IMR-90 (cell line): ENCODE measurements around the gene RB1. TPM values are rescaled to one million over a fixed set of nuclear protein-coding genes. Genes with fewer than 3 reads are reported as not detected.

Experiments used
- ATAC-seq: fragments of 200-7000 bp; cut with Tn5 transposase; 2 replicates; pipeline ENCODE4 v1.9.1; 2020; ENCODE audit warnings: low read depth, mild to moderate bottlenecking, moderate library complexity
- BruUV-seq: library from RNA; stranded (reverse); fragments of 400-500 nt; replicated peaks from 2 replicates; lab custom pipeline; 2021; lab: Mats Ljungman, UMichigan
- CTCF ChIA-PET: fragments of 300-600 bp; formaldehyde crosslinking; extraction: SDS; loops from one replicate; lab custom pipeline; 2021; ENCODE audit warnings: antibody characterized with exemption; lab: Yijun Ruan, JAX
- POLR2A ChIA-PET: fragments of 300-600 bp; sonication (Branson Sonifier 250); formaldehyde crosslinking; loops from one replicate; lab custom pipeline; 2022; ENCODE audit warnings: antibody characterized with exemption; ENCODE audit not compliant: unreplicated experiment; lab: Charles Lee
- DNase-seq: peaks from one replicate; pipeline ENCODE4 v3.0.0; 2013
- H2AFZ ChIP-seq: replicated peaks from 2 replicates; pipeline ENCODE3; 2013; ENCODE audit warnings: low read length, mild to moderate bottlenecking; ENCODE audit not compliant: poor library complexity
- H2AK5ac ChIP-seq: 2 replicates; pipeline ENCODE4 v1.6.1; 2013; ENCODE audit warnings: low read depth, low read length, inconsistent platforms
- H2AK9ac ChIP-seq: replicated peaks from 2 replicates; pipeline ENCODE3; 2013; ENCODE audit warnings: mild to moderate bottlenecking, low read depth, low read length, moderate library complexity; ENCODE audit not compliant: poor library complexity
- H2BK120ac ChIP-seq: 2 replicates; pipeline ENCODE4 v1.6.1; 2013; ENCODE audit warnings: low read depth, low read length, inconsistent platforms
- H2BK15ac ChIP-seq: 3 replicates; pipeline ENCODE4 v1.6.1; 2013; ENCODE audit warnings: low read depth, low read length, inconsistent platforms
- H2BK20ac ChIP-seq: 2 replicates; pipeline ENCODE4 v1.6.1; 2013; ENCODE audit warnings: low read depth, mild to moderate bottlenecking, inconsistent platforms, low read length, moderate library complexity
- H2BK5ac ChIP-seq: 2 replicates; pipeline ENCODE4 v1.6.1; 2013; ENCODE audit warnings: mild to moderate bottlenecking, low read depth, low read length, inconsistent platforms; ENCODE audit not compliant: poor library complexity, severe bottlenecking
- H3K14ac ChIP-seq: replicated peaks from 2 replicates; pipeline ENCODE4 v1.6.1; 2013; ENCODE audit warnings: low read depth, low read length, inconsistent platforms
- H3K18ac ChIP-seq: 2 replicates; pipeline ENCODE4 v1.6.1; 2013; ENCODE audit warnings: low read depth, low read length, control low read depth
- H3K23ac ChIP-seq: 2 replicates; pipeline ENCODE4 v1.6.1; 2013; ENCODE audit warnings: low read depth, low read length, inconsistent platforms
- H3K27ac ChIP-seq: 2 replicates; pipeline ENCODE4 v1.5.1; 2013; ENCODE audit warnings: mild to moderate bottlenecking, control low read depth, low read length; ENCODE audit not compliant: insufficient read depth
- H3K27me3 ChIP-seq: 2 replicates; pipeline ENCODE4 v1.6.1; 2013; ENCODE audit warnings: low read length; ENCODE audit not compliant: control insufficient read depth, insufficient read depth
- H3K36me3 ChIP-seq: 2 replicates; pipeline ENCODE4 v1.6.1; 2013; ENCODE audit warnings: low read length, mixed read lengths; ENCODE audit not compliant: control insufficient read depth, insufficient read depth
- H3K4ac ChIP-seq: 2 replicates; pipeline ENCODE4 v1.6.1; 2013; ENCODE audit warnings: low read depth, low read length, inconsistent platforms
- H3K4me1 ChIP-seq: 2 replicates; pipeline ENCODE4 v1.6.1; 2013; ENCODE audit warnings: low read length, mixed read lengths; ENCODE audit not compliant: control insufficient read depth, insufficient read depth
- H3K4me2 ChIP-seq: 2 replicates; pipeline ENCODE4 v1.6.1; 2013; ENCODE audit warnings: low read depth, mild to moderate bottlenecking, control low read depth, low read length, moderate library complexity
- H3K4me3 ChIP-seq: 2 replicates; pipeline ENCODE4 v1.5.1; 2013; ENCODE audit warnings: low read depth, mild to moderate bottlenecking, control low read depth, low read length, moderate library complexity; ENCODE audit not compliant: insufficient read depth
- H3K56ac ChIP-seq: 2 replicates; pipeline ENCODE4 v1.6.1; 2013; ENCODE audit warnings: low read length, inconsistent platforms; ENCODE audit not compliant: insufficient read depth; ENCODE audit errors: extremely low read depth
- H3K79me1 ChIP-seq, 2 experiments: 2 replicates each; pipeline ENCODE4 v1.6.1; 2013; ENCODE audit warnings: low read length in 2 of 2, inconsistent platforms in 1 of 2, low read depth in 1 of 2
- H3K9ac ChIP-seq: 2 replicates; pipeline ENCODE4 v1.6.1; 2013; ENCODE audit warnings: low read depth, low read length, control low read depth
- H3K9me1 ChIP-seq: 2 replicates; pipeline ENCODE4 v1.6.1; 2013; ENCODE audit warnings: low read length, inconsistent platforms; ENCODE audit not compliant: insufficient read depth
- H3K9me3 ChIP-seq: 2 replicates; pipeline ENCODE4 v1.6.1; 2013; ENCODE audit warnings: low read length; ENCODE audit not compliant: control insufficient read depth, insufficient read depth
- H4K20me1 ChIP-seq: 2 replicates; pipeline ENCODE4 v1.6.1; 2013; ENCODE audit warnings: low read length, inconsistent platforms; ENCODE audit not compliant: insufficient read depth
- H4K5ac ChIP-seq: 2 replicates; pipeline ENCODE4 v1.6.1; 2013; ENCODE audit warnings: mild to moderate bottlenecking, low read depth, low read length, control low read depth
- H4K8ac ChIP-seq, 2 experiments: 2 replicates each; pipeline ENCODE4 v1.6.1; 2013; ENCODE audit warnings: low read depth in 2 of 2, low read length in 2 of 2, control low read depth in 1 of 2, inconsistent platforms in 1 of 2
- H4K91ac ChIP-seq: 2 replicates; pipeline ENCODE4 v1.6.1; 2013; ENCODE audit warnings: low read depth, low read length, inconsistent platforms; ENCODE audit not compliant: insufficient read depth
- BHLHE40 ChIP-seq: fragments of 150-350 bp; IDR thresholded peaks from 2 replicates; pipeline ENCODE4 v1.6.1; 2016; ENCODE audit warnings: mild to moderate bottlenecking, low read depth, low read length
- ELK1 ChIP-seq: fragments of 150-350 bp; IDR thresholded peaks from 2 replicates; pipeline ENCODE4 v1.6.1; 2016; ENCODE audit warnings: low read depth, mild to moderate bottlenecking, low read length, moderate library complexity, borderline replicate concordance
- FOS ChIP-seq: fragments of 150-350 bp; IDR thresholded peaks from 2 replicates; pipeline ENCODE4 v1.6.1; 2016; ENCODE audit warnings: low read depth, low read length
- MAFK ChIP-seq: IDR thresholded peaks from 2 replicates; pipeline ENCODE4 v1.6.1; 2012; ENCODE audit warnings: low read depth, low read length, improper control_type of control experiment
- MAZ ChIP-seq: IDR thresholded peaks from 2 replicates; pipeline ENCODE4 v1.6.1; 2012; ENCODE audit warnings: low read depth, mild to moderate bottlenecking, low read length, improper control_type of control experiment, moderate library complexity, borderline replicate concordance
- NFE2L2 ChIP-seq: fragments of 150-350 bp; IDR thresholded peaks from 2 replicates; pipeline ENCODE4 v1.6.1; 2016; ENCODE audit warnings: low read depth, mild to moderate bottlenecking, low read length
- POLR2A ChIP-seq: IDR thresholded peaks from 2 replicates; pipeline ENCODE4 v1.6.1; 2012; ENCODE audit warnings: mild to moderate bottlenecking, low read depth, low read length
- RAD21 ChIP-seq: IDR thresholded peaks from 2 replicates; pipeline ENCODE4 v1.6.1; 2012; ENCODE audit warnings: low read length, improper control_type of control experiment
- RFX5 ChIP-seq: IDR thresholded peaks from 2 replicates; pipeline ENCODE4 v1.8.0; 2012; ENCODE audit warnings: low read depth, mild to moderate bottlenecking, low read length, moderate library complexity
- SMC3 ChIP-seq: fragments of 150-350 bp; IDR thresholded peaks from 2 replicates; pipeline ENCODE4 v1.6.1; 2016; ENCODE audit warnings: low read depth, mild to moderate bottlenecking, antibody characterized with exemption, low read length, moderate library complexity
- WGBS, 2 experiments: methylation state at CpG; one replicate each; pipeline versions ENCODE4 v1.1.5 to v1.1.7; 2013; ENCODE audit warnings: missing lambda C conversion rate in 2 of 2; ENCODE audit not compliant: insufficient read length in 1 of 2; ENCODE audit errors: extremely low coverage in 2 of 2; 5-methylcytosine and 5-hydroxymethylcytosine counted together
- dilution Hi-C: fragments of 300-500 bp; cut with HindIII; formaldehyde crosslinking; loops from one replicate; pipeline ENCODE4 v1.14.3; 2018; ENCODE audit warnings: low sequenced_read_pairs; ENCODE audit not compliant: unreplicated experiment
- in situ Hi-C: fragments of 300-500 bp; cut with MboI; formaldehyde crosslinking; loops from 3 replicates; pipeline ENCODE4 v1.14.3; 2019; ENCODE audit warnings: low sequenced_read_pairs, inconsistent platforms, mixed read lengths
- intact Hi-C: fragments of 100-400 bp; cut with micrococcal nuclease; formaldehyde crosslinking; loops from 2 replicates; pipeline ENCODE4 v1.10.0; 2022
- polyA plus RNA-seq, 3 experiments: library from polyadenylated mRNA; depleted of rRNA; stranded (reverse); fragments of >200 nt; gene quantifications; 2 replicates each; pipeline ENCODE4 v1.2.3, GENCODE V29; 2012; ENCODE audit warnings: low replicate concordance in 1 of 3
- total RNA-seq: library from RNA; depleted of rRNA; stranded (reverse); fragments of >200 nt; gene quantifications from 2 replicates; pipeline ENCODE4 v1.2.3, GENCODE V29; 2012
- TF ChIP-seq, protein P1 (sequence below): fragments of 150-350 bp; IDR thresholded peaks from 2 replicates; pipeline ENCODE4 v1.6.1; 2017; ENCODE audit warnings: mild to moderate bottlenecking, antibody characterized with exemption, low read length, low read depth

Gene RB1
- total and polyA plus RNA-seq, 2 of the 4 experiments (the other 2 are of a cell fraction), result 11.4 to 15.4 TPM

DNA sequence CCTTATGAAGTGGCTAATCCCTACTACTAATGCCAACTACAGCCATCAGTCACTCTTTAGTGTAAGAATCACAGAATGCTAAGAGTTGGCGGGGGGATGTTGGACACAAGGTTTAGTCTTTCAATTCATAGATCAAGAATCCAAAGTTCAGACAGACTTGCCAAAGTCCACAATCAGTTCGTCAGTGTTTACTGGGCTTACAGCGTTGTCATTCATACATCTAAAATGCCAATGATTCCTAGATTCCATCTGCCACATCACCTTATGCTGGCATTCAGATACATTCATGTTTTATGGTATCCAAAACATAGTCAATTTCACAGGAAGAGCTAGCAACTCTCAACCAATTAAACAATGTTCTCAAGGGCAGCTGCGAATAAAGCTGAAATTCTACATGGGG lies 211.2 kb downstream of the RB1 start:
- Histone ChIP-seq H4K8ac (no peak overlapping the region), H2AK9ac (no peak overlapping the region), H2AFZ (no peak overlapping the region), H3K18ac (no peak overlapping the region), H3K23ac (no peak overlapping the region), H4K91ac (no peak overlapping the region), H3K27ac (no peak overlapping the region), H4K5ac (no peak overlapping the region), H3K9me3 (no peaks in the 10 kb centered on the region), H3K9me1 (peaks cover 3% of the 10 kb centered on the region; the same call in 1 of the 2 replicates), H3K4me2 (no peak overlapping the region), H3K9ac (no peak overlapping the region), H3K56ac (no peak overlapping the region), H2BK120ac (no peak overlapping the region), H2BK20ac (no peak overlapping the region), H2AK5ac (no peak overlapping the region), H2BK5ac (no peak overlapping the region), H3K36me3 (no peaks in the 10 kb centered on the region), H3K14ac (no peak overlapping the region), H3K4me3 (no peak overlapping the region), H2BK15ac (no peak overlapping the region), H3K4ac (no peak overlapping the region), H3K4me1 (no peaks in the 10 kb centered on the region), H3K79me1 (no peaks in the 10 kb centered on the region), H4K20me1 (no peaks in the 10 kb centered on the region), H3K27me3 (no peaks in the 10 kb centered on the region)
- intact Hi-C loops (no loop called here), in situ Hi-C loops (no loop called here), dilution Hi-C loops (no loop called here)
- ChIA-PET CTCF (no interaction called here), POLR2A (no interaction called here)
- no TSS peak for BruUV-seq
- ATAC-seq (no peak), DNase-seq (no peak)
- 100% methylated on average over 1 of the region's 4 CpGs; no CpG with 5 or more reads in 1 of the 2 experiments for WGBS, 2 experiments
- TF ChIP-seq, protein P1, sequence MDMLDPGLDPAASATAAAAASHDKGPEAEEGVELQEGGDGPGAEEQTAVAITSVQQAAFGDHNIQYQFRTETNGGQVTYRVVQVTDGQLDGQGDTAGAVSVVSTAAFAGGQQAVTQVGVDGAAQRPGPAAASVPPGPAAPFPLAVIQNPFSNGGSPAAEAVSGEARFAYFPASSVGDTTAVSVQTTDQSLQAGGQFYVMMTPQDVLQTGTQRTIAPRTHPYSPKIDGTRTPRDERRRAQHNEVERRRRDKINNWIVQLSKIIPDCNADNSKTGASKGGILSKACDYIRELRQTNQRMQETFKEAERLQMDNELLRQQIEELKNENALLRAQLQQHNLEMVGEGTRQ, result no peak
- no peak for TF ChIP-seq RFX5
- TF ChIP-seq BHLHE40, result no peak
- no peak for TF ChIP-seq MAFK
- no peak for TF ChIP-seq SMC3
- TF ChIP-seq NFE2L2, result no peak
- no peak for TF ChIP-seq ELK1
- TF ChIP-seq FOS, result no peak
- TF ChIP-seq POLR2A, result no peak
- TF ChIP-seq RAD21, result no peak
- no peak for TF ChIP-seq MAZ
